Endothelial cell of umbilical vein (primary cell): ENCODE results near the gene TEX11. TPM values are rescaled to one million over a fixed set of nuclear protein-coding genes. Genes with fewer than 3 reads are reported as not detected.

Experiments
- BruUV-seq: library from RNA; stranded (reverse); fragments of 400-500 nt; replicated peaks from 2 replicates; lab custom pipeline; 2021; lab: Mats Ljungman, UMichigan
- CTCF ChIA-PET: fragments of 300-600, 350-600 bp; sonication (Branson Sonifier 250); formaldehyde crosslinking; loops from one replicate; lab custom pipeline; 2021; ENCODE audit warnings: antibody characterized with exemption, inconsistent platforms; lab: Charles Lee
- POLR2A ChIA-PET: fragments of 300-600, 350-600 bp; sonication (Branson Sonifier 250); formaldehyde crosslinking; loops from one replicate; lab custom pipeline; 2021; ENCODE audit warnings: antibody characterized with exemption, inconsistent platforms; lab: Charles Lee
- DNase-seq: peaks from one replicate; pipeline ENCODE4 v3.0.0-alpha.2; 2011; ENCODE audit warnings: low read depth, low spot score
- FAIRE-seq: peaks from 2 replicates; lab custom pipeline; 2011; peaks lifted over from hg19 to GRCh38; lab: Jason Lieb, UNC
- H2AFZ ChIP-seq: 2 replicates; pipeline ENCODE4 v1.6.0; 2012; ENCODE audit warnings: low read depth, low read length, control low read depth, inconsistent platforms
- H3K27ac ChIP-seq: 2 replicates; pipeline ENCODE4 v1.5.1; 2011; ENCODE audit warnings: low read depth, mild to moderate bottlenecking, control low read depth, low read length, moderate library complexity; ENCODE audit not compliant: insufficient read depth
- H3K27me3 ChIP-seq, 2 experiments: 2 replicates each; pipeline versions ENCODE4 v1.6.0 to v1.6.1; 2011; ENCODE audit warnings: low read length in 2 of 2, mixed read lengths in 1 of 2; ENCODE audit not compliant: control insufficient read depth in 2 of 2, insufficient read depth in 2 of 2
- H3K36me3 ChIP-seq, 2 experiments: 2 replicates in 1 of 2; 3 replicates in 1 of 2; pipeline ENCODE4 v1.5.1; 2011; ENCODE audit warnings: low read length in 2 of 2, mild to moderate bottlenecking in 1 of 2, moderate library complexity in 1 of 2; ENCODE audit not compliant: control insufficient read depth in 2 of 2, insufficient read depth in 2 of 2; ENCODE audit errors: extremely low read depth in 1 of 2
- H3K4me1 ChIP-seq: 3 replicates; pipeline ENCODE4 v1.5.1; 2011; ENCODE audit warnings: mild to moderate bottlenecking, low read length; ENCODE audit not compliant: control insufficient read depth, insufficient read depth; ENCODE audit errors: extremely low read depth
- H3K4me2 ChIP-seq: 2 replicates; pipeline ENCODE4 v1.6.1; 2011; ENCODE audit warnings: low read length, control low read depth, mixed read lengths; ENCODE audit not compliant: insufficient read depth
- H3K4me3 ChIP-seq, 3 experiments: fragments of 200-600 bp in 1 of 3; sonication (generic), shearing (Covaris generic) in 1 of 3; replicated peaks in 1 of 3; 2 replicates each; pipeline ENCODE4 v1.5.1; 2011 to 2016; ENCODE audit warnings: control low read depth in 3 of 3, low read length in 3 of 3, mild to moderate bottlenecking in 2 of 3, inconsistent platforms in 1 of 3, low read depth in 1 of 3, moderate library complexity in 1 of 3; ENCODE audit not compliant: insufficient read depth in 1 of 3
- H3K79me2 ChIP-seq: 2 replicates; pipeline ENCODE4 v1.6.0; 2012; ENCODE audit warnings: low read length, inconsistent platforms; ENCODE audit not compliant: control insufficient read depth, insufficient read depth
- H3K9ac ChIP-seq: replicated peaks from 2 replicates; pipeline ENCODE3; 2011; ENCODE audit warnings: low read length, control low read depth; ENCODE audit not compliant: insufficient read depth; ENCODE audit errors: extremely low read depth
- H3K9me1 ChIP-seq: replicated peaks from 3 replicates; pipeline ENCODE4 v1.6.0; 2011; ENCODE audit warnings: mild to moderate bottlenecking, low read length; ENCODE audit not compliant: control insufficient read depth, insufficient read depth; ENCODE audit errors: extremely low read depth
- H3K9me3 ChIP-seq: replicated peaks from 2 replicates; pipeline ENCODE4 v1.5.1; 2012; ENCODE audit warnings: low read length, inconsistent platforms; ENCODE audit not compliant: control insufficient read depth, insufficient read depth
- H4K20me1 ChIP-seq: replicated peaks from 2 replicates; pipeline ENCODE3; 2011; ENCODE audit warnings: mild to moderate bottlenecking, low read length; ENCODE audit not compliant: control insufficient read depth, insufficient read depth; ENCODE audit errors: extremely low read depth
- EZH2 ChIP-seq: IDR thresholded peaks from 2 replicates; pipeline ENCODE4 v1.6.1; 2012; ENCODE audit warnings: borderline replicate concordance, low read depth, mild to moderate bottlenecking, moderate library complexity, low read length, inconsistent platforms; ENCODE audit not compliant: severe bottlenecking
- FOS ChIP-seq: IDR thresholded peaks from 2 replicates; pipeline ENCODE4 v1.6.1; 2011; ENCODE audit warnings: mild to moderate bottlenecking, low read length, moderate library complexity, borderline replicate concordance; ENCODE audit not compliant: insufficient read depth
- GATA2 ChIP-seq: IDR thresholded peaks from 2 replicates; pipeline ENCODE4 v1.7.0; 2011; ENCODE audit warnings: low read depth, mild to moderate bottlenecking, moderate library complexity, mixed read lengths, low read length; ENCODE audit not compliant: insufficient read length, insufficient read depth
- JUN ChIP-seq: IDR thresholded peaks from 2 replicates; pipeline ENCODE4 v1.6.1; 2011; ENCODE audit warnings: borderline replicate concordance, low read depth; ENCODE audit not compliant: insufficient read length, insufficient read depth
- MAX ChIP-seq: IDR thresholded peaks from 2 replicates; pipeline ENCODE4 v1.6.1; 2011; ENCODE audit not compliant: insufficient read depth, insufficient read length
- MYC ChIP-seq: IDR thresholded peaks from one replicate; pipeline ENCODE4 v1.6.1; 2011; ENCODE audit warnings: mild to moderate bottlenecking, low read depth, low read length
- POLR2A ChIP-seq: IDR thresholded peaks from 2 replicates; pipeline ENCODE4 v1.6.1; 2012; ENCODE audit warnings: low read depth, mild to moderate bottlenecking, control low read depth, low read length
- POLR2AphosphoS5 ChIP-seq: IDR thresholded peaks from 2 replicates; pipeline ENCODE4 v1.6.1; 2012; ENCODE audit warnings: low read depth, mild to moderate bottlenecking, control low read depth, low read length, moderate library complexity; ENCODE audit not compliant: insufficient read depth
- dilution Hi-C: fragments of 300-500 bp; cut with MboI; formaldehyde crosslinking; loops from one replicate; pipeline ENCODE4 v1.15.0; 2019; ENCODE audit warnings: low sequenced_read_pairs; ENCODE audit not compliant: extremely low pct_ligation_motif_present
- intact Hi-C: fragments of 100-400 bp; cut with micrococcal nuclease; formaldehyde crosslinking; loops from one replicate; pipeline ENCODE4 v1.10.0; 2022
- polyA plus RNA-seq, 4 experiments: library from polyadenylated mRNA; depleted of rRNA in 3 of 4; stranded (reverse) in 3 of 4; unstranded in 1 of 4; fragments of >200 nt; gene quantifications; 2 replicates each; pipeline versions ENCODE4 v1.2.1 to v1.2.3, GENCODE V29; 2011 to 2012; ENCODE audit warnings: missing spikeins in 1 of 4
- total RNA-seq: library from RNA; stranded (reverse); gene quantifications from 2 replicates; pipeline ENCODE4 v1.2.3, GENCODE V29; 2021
- TF ChIP-seq, protein P1 (sequence below), 2 donors: IDR thresholded peaks; 1 replicate in 1 of 2; 2 replicates in 1 of 2; pipeline ENCODE4 v1.5.1; 2011; ENCODE audit warnings: low read length in 2 of 2, mild to moderate bottlenecking in 2 of 2, moderate library complexity in 2 of 2, control low read depth in 1 of 2, inconsistent platforms in 1 of 2, low read depth in 1 of 2; ENCODE audit not compliant: insufficient read depth in 1 of 2; ENCODE audit errors: extremely low read depth in 1 of 2

The TEX11 gene
- total and polyA plus RNA-seq, 2 donors (not counting 3 experiments of a cell fraction or from before 2014, with no cell fraction given), result not detected

- Histone ChIP-seq H3K4me3 (no peak overlapping the region), H3K79me2 (no peaks in the 10 kb centered on the region), H3K27ac (no peak overlapping the region), H3K9ac (no peak overlapping the region), H3K36me3 (no peaks in the 10 kb centered on the region), H3K9me1 (no peaks in the 10 kb centered on the region), H4K20me1 (no peaks in the 10 kb centered on the region), H3K4me1 (no peaks in the 10 kb centered on the region), H2AFZ (no peak overlapping the region), H3K9me3 (no peaks in the 10 kb centered on the region), H3K4me2 (no peak overlapping the region), H3K27me3 (no peaks in the 10 kb centered on the region)
- ChIA-PET POLR2A (no interaction called here), CTCF (no interaction called here)
- BruUV-seq, result no TSS peak
- DNase-seq, result no peak
- TF ChIP-seq MYC (no peak), GATA2 (no peak), EZH2 (no peak), MAX (no peak), FOS (no peak), JUN (no peak), POLR2A (no peak), POLR2AphosphoS5 (no peak)
- TF ChIP-seq, protein P1, sequence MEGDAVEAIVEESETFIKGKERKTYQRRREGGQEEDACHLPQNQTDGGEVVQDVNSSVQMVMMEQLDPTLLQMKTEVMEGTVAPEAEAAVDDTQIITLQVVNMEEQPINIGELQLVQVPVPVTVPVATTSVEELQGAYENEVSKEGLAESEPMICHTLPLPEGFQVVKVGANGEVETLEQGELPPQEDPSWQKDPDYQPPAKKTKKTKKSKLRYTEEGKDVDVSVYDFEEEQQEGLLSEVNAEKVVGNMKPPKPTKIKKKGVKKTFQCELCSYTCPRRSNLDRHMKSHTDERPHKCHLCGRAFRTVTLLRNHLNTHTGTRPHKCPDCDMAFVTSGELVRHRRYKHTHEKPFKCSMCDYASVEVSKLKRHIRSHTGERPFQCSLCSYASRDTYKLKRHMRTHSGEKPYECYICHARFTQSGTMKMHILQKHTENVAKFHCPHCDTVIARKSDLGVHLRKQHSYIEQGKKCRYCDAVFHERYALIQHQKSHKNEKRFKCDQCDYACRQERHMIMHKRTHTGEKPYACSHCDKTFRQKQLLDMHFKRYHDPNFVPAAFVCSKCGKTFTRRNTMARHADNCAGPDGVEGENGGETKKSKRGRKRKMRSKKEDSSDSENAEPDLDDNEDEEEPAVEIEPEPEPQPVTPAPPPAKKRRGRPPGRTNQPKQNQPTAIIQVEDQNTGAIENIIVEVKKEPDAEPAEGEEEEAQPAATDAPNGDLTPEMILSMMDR (IDR thresholded peaks at IDR 0.05; ENCODE audit: extremely low read depth in 1 of 2, insufficient read depth in 1 of 2, low read depth in 1 of 2, low read length in 2 of 2), result no peak
- FAIRE-seq, result no peak
- intact Hi-C loops, result no loop called here
- dilution Hi-C loops, result no loop called here
Measured at GRCh38 chrX:70497026-70497425, 411.5 kb downstream of the TEX11 start.
